ENCODE measurements around the gene CAPN5.
A peak's percentile ranks its signal among the peaks of the same experiment; 100 is the strongest.

The CAPN5 gene

DNA sequence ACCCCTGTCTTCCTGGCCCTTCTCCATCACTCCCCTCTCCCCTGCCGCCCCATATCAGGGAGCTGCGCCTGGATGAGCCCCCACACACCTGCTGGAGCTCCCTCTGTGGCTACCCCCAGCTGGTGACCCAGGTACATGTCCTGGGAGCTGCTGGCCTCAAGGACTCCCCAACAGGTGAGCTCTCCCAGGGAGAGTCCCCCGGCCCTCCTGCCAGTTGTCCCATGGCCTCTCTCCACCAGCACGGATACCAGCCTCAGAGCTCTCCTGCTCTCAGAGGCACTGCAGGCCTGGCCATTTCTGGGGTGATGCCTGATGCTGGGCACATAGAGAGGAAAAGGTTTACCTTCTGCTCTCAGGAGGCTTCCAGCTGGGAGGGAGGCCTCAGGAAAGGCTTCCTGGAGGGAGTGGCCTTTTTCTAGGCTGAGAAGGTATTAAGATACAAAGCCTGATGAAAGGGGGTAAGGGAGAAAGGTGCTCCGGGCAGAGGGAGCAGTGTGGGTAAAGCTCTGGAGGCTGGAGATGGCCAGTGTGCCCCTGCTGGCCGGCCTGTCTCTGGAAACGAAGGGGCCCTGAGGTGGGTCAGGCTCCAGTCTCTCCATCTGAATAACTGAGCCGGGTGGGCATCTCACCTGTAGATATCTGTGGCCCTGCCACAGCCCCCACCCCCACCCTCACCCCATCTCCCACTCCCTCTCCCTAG is 55.3 kb downstream of the CAPN5 start:
- DNase-seq, result no peak

DNA sequence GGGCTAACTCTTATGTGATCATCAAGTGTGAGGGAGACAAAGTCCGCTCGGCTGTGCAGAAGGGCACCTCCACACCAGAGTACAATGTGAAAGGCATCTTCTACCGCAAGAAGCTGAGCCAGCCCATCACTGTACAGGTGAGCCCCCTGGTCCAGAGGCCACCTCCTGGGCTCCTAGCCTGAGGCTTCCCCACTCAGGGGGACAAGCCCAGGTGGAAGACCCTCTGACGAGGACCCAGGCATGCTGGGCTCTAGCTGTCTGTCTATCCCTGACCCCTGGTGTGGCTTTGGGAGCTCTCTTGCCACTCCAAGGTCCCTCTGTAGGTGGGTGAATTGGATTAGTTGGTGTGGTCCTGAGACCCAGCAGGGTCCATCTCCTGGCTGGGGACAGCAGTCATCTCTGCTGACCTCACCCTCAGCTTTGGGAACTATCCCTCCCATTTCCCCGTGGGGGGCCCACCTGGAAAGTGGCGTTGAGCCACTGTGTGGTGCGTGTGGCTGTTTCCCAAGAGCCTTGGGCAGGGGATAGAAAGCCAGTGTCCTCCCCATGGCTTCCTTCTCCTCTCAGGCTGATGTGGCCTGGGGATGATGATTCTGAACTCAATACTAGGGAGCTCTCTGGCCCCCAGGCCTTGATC is 55.9 kb downstream of the CAPN5 start:
- DNase-seq, result no peak

DNA sequence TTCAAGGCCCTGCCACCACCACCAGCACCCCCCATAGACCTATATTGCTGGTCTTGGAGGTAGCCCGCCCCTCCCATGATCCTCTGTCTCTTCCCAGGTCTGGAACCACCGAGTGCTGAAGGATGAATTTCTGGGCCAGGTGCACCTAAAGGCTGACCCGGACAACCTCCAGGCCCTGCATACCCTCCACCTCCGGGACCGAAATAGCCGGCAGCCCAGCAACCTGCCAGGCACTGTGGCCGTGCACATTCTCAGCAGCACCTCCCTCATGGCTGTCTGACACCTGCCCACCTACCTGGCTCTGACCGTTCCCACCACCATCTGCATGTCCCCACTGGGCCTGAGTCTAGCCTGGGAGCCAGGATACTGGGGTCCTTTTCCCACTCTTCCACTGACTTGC is 56.8 kb downstream of the CAPN5 start:
- DNase-seq, result no peak

DNA sequence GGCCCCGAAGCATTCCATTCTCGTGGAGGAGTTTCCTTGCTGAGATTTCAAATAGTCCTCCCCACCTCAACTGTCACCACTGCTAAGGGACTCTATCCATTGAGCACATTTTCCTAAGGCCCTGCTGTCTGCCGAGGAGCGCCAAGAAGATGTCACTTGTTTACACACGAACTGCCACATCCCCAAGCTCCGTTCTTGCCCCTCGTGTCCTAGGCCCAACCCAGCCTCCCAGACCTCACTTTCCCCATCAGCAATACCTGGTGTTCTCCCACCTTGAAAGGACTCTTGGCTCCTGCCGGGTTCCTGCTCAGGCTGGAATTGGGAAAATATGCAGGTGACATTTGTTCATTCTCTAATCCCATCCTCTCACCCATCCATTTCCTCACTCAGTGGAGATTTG is 57.3 kb downstream of the CAPN5 start:
- DNase-seq, result no peak

DNA sequence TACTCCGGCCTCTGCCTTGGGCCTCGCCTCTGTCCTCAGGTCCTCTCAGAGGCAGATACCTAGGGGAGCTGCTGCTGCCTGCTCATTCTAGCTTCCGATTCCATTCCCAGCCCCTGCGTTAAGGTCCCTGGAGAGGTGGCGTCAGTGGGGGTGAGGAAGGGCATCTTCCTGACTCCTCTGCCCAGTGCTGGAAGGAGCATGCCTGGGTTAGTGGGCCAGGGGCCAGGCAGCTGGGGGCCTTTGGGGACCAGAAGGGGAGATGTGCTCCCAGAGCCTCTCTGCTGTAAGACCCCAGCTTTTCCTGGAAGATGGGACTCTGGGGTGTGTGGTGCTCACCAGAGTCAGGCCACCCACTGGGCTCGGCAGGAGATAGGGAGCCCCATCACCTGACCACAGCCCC is 57.7 kb downstream of the CAPN5 start:
- no peak for DNase-seq

DNA sequence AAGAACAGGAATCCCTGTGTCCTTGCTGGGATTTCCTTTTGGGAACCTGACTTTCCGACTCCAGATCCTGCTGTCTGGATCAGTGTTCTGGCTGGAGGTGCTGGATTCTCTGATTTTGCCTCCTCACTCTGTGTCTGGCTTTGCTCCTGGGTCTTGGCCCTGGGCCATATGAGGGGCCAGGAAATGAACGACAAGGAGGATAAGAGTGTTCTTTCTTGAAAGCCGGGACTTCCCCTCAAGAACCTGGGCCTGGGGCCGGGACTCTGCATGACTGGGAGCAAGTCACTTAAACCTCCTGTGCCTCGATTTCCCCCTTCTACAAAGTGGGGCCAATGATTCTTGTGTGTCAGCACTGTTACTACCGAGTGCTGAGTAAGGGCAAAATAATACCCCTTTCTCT is 58.4 kb downstream of the CAPN5 start:
- no peak for DNase-seq

DNA sequence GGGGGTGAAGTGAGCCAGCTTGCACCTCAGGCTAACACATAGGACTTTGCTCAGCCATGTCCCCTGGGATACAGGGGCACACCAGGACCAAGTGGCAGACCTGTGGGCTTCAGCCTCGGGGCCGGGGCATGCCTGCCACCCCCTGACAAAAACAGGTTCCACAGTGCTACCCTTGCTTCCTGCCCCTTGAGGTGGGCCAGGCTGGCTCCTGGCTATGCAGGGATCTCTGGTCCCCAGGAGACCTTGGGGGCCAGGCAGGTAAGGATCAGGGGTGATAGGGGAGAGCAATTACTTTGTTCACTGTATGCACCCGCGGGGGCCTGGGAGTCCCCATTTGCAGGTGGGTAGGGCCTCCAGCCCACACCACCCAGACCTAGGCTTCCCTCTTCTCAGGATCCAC is 58.9 kb downstream of the CAPN5 start:
- DNase-seq, result no peak

DNA sequence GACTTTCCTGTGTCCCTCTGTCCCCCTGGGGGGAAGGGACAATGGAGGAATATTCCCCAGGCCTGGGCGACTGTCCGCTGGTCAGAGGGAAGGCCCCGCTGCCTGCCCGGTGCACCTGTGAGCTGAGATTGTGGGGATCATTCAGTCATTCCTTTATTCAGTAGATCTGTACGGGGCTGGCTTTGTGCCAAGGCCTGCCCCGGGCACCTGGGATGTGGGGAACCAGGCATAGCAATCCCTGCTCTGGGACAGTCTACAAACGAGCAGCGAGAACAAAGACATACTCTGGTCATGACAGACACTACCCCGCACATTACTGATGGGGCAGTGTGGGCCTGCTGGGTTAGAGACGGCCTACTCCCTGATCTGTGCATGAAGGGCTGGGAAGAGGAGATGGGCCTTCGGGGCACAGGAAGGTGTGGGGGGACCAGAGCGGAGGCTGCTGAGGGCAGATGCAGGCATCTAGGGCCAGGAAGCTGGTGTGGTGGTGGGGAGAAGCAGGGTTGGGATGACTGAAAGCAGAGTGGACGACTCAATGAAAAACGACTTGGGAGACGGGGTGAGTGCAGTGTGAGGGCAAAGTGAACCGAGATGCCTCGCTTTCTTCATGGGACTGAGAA is 59.5 kb downstream of the CAPN5 start:
- no peak for DNase-seq

DNA sequence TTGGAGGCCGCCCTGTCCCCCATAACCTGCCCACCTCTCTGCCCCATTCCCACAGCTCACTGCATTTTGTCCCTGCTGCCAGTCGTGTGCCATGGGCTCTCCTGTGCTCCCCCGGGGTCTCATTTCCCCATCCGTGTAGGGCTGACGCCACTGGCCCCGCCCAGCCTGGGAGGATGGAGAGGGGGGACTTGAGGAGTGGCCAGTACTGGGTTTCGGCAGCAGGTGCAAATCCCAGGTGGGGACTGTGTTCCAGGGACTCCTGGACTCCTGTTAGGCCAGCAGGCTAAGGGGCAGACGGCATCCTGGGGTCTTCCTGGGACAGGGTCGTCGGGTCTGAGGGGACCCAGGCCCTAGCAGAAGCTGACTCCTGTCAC is 60.1 kb downstream of the CAPN5 start:
- no peak for DNase-seq

DNA sequence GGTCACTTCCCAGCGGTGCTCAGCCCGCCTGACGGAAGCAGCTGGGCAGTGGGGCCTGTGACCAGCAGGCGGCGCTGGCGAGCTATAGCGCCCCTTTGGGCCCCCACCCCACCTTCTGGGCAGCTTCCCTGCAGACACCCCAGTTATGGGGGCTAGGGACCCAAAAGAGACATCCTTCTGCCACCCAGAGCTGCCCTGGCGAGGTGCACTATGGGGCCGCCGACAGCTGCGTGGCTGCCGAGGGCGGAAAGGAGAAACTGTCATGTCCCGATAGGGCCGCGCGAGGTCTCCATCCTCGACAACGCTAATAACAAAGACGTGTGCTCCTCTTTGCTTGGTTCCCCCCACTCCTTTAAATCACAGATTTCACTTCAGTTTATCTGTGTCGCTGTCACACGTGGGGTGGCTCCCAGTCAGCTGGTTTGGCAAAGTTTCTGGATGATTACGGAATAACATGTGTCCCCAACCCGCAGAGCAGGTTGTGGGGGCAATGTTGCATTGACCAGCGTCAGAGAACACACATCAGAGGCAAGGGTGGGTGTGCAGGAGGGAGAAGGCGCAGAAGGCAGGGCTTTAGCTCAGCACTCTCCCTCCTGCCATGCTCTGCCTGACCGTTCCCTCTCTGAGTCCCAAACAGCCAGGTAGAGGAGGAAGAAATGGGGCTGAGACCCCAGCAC is 60.6 kb downstream of the CAPN5 start:
- peak; percentile 77 for DNase-seq

DNA sequence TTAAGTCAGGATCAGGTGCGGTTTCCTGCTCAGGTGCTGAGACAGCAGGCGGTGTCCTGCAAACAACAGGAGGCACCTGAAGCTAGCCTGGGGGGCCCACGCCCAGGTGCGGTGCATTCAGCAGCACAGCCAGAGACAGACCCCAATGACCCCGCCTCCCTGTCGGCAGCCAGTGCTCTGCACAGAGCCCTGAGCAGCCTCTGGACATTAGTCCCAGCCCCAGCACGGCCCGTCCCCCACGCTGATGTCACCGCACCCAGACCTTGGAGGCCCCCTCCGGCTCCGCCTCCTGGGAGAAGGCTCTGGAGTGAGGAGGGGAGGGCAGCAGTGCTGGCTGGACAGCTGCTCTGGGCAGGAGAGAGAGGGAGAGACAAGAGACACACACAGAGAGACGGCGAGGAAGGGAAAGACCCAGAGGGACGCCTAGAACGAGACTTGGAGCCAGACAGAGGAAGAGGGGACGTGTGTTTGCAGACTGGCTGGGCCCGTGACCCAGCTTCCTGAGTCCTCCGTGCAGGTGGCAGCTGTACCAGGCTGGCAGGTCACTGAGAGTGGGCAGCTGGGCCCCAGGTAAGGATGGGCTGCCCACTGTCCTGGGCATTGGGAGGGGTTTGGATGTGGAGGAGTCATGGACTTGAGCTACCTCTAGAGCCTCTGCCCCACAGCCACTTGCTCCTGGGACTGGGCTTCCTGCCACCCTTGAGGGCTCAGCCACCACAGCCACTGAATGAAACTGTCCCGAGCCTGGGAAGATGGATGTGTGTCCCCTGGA is 61.3 kb downstream of the CAPN5 start, which contains the start of gene MYO7A:
Gene MYO7A, plus strand, starts transcription at position 327 of the 772 bp plus-strand sequence. CDS start 2,389 bp downstream, outside the sequence.
- DNase-seq, result peak; percentile 76

DNA sequence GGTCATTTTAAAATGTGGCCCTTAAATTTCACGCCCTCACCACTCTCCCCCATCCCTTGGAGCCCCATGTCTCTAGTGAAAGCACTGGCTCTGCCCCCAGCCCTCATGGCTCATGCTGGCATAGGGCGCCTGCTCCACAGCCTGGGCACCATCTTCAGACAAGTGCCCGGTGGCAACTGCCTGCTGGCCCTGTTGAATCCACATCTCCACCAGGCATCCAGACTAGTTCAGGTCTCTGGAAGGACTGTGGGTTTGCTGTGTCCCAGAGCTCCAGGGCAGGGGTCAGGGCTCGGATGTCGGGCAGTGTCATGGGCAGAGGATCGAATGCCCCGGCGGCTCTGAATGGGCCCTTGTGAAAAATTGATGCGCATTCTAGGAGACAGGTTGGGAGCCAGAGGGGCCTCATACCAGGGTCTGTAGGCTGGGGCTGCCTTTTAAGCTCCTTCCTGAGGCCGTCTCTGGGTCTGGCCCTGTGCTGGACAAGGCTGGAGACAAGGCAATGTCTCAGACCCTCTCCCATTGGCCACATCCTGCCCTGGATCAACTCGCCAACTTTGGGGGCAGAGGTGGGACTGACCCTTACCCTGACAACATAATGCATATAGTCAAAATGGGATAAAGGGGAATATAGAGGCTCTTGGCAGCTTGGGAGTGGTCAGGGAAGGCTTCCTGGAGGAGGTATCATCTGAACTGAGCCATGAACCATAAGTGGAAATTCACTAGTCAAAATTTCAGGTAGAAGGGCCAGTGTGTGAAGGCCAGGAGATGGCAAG is 62.5 kb downstream of the CAPN5 start:
- DNase-seq, result no peak

DNA sequence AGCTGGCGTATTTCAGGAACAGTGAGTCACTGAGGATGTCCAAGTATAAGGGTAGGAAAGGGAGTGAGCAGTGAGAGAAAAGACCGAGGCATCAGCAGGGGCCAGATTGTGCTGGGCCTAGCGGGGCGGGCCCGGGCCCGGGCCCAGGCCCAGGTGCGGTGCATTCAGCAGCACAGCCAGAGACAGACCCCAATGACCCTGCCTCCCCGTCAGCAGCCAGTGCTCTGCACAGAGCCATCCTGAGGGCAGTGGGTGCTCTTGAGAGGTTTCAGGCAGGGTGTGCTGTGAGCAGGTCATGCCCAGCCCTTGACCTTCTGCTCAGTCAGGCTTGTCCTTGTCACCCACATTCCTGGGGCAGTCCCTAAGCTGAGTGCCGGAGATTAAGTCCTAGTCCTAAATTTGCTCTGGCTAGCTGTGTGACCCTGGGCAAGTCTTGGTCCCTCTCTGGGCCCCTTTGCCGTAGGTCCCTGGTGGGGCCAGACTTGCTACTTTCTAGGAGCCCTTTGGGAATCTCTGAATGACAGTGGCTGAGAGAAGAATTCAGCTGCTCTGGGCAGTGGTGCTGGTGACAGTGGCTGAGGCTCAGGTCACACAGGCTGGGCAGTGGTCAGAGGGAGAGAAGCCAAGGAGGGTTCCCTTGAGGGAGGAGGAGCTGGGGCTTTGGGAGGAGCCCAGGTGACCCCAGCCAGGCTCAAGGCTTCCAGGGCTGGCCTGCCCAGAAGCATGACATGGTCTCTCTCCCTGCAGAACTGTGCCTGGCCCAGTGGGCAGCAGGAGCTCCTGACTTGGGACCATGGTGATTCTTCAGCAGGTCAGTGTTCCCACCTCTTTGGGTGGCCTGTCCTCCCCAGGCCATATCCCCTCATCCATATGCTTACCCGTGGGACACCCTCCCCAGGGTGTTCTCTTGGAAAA is 63.3 kb downstream of the CAPN5 start:
- no peak for DNase-seq

DNA sequence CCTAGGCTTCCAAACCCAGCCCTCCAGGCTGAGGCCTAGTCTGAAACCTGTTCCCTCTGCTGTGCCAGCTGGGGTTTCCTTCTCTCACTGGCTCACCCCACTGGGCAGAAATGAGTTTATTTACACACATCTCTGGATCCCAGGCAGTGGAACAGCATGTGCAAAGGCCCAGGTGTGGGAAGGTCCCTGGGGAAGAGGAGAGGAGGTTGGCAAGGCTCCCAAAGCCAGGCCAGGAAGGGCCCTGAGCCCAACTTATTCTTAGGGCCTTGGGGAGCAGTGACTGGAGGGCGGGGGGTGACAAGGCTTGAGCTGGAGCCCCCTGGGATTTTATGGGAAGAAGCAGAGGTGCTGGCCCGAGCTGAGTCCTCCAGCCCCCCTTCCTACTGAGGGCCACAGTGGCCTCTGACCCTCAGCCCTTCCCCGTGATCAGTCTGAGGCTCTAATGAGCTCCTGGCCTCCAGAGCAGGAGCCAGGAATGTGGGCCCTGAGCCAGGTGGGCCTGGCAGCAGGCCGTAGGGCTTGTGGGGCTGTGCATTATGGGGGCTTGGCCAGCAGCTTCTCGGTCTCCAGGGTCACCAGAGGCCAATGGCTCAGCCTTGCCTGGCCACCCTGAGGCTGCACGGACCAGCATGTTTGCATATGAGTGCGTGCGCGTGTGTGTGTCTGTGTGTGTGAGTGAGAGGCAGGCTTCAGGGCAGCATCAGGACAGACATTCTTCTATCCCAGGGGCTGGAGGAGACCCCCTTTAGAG is 64.2 kb downstream of the CAPN5 start:
- peak; percentile 60 for DNase-seq

DNA sequence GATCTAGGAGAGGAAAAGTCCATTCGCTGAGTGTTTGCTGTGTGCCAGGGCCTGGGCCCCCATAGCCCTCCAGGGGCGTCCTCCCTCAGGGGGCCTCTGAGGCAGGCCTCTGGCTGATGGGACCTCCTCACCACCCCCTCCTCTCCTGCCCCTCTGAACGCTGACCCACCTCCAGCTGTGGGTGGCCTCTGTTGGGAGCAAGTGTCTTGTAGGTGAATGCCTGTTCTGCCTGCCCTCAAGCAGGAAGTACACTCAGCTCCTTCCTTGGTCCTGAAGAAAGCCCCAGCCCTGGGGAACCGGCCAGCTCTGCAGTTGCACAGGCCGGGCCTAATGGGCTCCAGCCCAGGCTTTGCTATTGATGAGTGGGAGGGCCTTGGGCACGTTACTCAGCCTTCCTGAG is 64.8 kb downstream of the CAPN5 start:
- DNase-seq, result no peak

DNA sequence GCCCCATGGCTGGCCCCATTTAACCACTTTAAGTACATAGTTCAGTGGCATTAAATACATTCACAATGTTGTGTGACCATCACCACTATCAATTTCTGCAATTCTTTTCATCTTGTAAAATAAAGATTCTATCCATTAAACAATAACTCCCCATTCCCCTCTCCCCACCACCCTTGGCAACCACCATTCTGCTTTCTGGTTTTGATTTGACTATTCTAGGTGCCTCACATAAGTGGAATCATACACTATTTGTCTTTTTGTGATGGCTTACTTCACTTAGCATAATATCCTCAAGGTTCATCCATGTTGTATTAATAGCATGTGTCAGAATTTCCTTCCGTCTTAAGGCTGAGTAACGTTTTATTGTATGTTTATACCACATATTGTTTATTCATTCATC is 68.3 kb downstream of the CAPN5 start:
- DNase-seq, result no peak

DNA sequence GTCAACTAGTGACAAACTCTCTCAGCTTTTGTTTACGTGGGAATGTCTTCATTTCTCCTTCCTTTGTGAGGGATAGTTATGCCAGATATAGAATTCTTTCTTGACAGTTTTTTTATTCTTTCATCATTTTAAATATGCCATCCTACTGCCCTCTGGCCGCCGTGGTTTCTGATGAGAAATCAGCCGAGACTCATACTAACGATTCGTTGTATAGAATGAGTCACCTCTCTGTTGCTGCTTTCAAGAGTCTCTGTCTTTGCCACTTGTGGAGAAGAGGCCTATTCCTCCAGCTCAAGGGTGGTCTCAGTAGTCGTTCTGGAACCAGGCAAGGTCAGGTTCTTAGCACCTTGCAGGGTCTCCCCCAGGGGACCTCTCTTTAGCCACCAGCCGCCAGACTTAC is 69.3 kb downstream of the CAPN5 start:
- no peak for DNase-seq

DNA sequence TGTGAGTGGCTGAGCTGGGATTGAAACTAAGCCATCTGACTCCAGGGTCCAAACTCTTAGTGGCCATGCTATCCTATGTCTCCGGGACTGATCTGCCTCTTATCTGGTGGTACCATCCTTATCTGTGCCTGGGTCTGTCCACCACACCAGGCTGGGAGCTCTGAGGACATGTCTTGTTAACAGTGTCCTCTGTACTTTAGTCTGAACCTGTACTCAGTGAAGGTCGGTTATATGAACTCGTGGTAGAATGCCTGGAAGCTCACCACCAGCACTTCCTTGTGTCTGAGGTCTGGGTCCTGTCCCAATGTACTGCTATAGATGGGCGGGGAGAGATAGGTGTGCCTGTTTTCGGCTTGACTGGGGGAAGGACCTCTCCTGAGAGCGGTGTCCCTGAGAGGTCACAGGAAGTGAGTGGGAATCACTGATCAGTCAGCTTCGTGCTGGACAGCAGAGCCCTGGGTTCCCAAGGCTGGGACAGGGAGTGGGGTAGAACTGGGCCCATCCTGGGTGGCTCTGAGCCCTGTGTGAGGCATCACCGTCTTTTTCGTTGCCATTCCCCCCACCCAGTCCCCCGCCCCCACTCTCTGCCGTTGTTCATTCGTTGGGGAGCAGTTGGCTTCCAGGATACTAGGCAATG is 70.1 kb downstream of the CAPN5 start:
- DNase-seq, result no peak

DNA sequence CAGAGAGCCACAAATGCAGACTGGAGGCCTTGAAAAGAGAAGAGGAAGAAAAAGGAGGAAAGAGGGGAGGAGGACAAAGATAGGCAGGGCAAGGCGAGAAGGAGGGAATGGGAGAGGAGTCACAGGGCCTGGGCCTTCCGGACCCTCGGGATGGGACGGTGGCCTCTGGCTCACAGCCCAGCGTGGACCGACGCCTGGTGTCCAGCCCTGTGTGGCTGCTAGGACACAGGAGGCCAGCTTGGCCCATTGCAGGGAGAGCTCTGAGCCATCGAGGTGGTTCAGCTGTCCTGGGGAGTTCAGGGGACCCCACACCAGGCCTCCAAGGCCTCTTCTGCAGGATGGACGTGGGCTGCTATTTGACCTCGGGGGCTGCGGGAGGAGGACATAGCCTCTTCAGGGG is 70.7 kb downstream of the CAPN5 start:
- DNase-seq, result no peak
